B cell (primary cell): ENCODE measurements around the gene PREB. TPM values are rescaled to one million over a fixed set of nuclear protein-coding genes. Genes with fewer than 3 reads are reported as not detected.

Experiments
- ATAC-seq: fragments of 200-7000 bp; cut with Tn5 transposase; one replicate; pipeline ENCODE4 v1.10.0; 2021; ENCODE audit warnings: low read depth, mild to moderate bottlenecking, moderate number of reproducible peaks, moderate library complexity
- CTCF ChIA-PET: fragments of 350-600 bp; sonication (Branson Sonifier 250); formaldehyde crosslinking; loops from one replicate; lab custom pipeline; 2021; ENCODE audit warnings: antibody characterized with exemption, inconsistent platforms; lab: Charles Lee
- POLR2A ChIA-PET: fragments of 350-600 bp; sonication (Branson Sonifier 250); formaldehyde crosslinking; loops from one replicate; lab custom pipeline; 2021; ENCODE audit warnings: antibody characterized with exemption; lab: Charles Lee
- DNase-seq: peaks from one replicate; pipeline ENCODE4 v3.0.0; 2013
- H2AFZ ChIP-seq: 2 replicates; pipeline ENCODE4 v1.6.1; 2012; ENCODE audit warnings: mild to moderate bottlenecking, low read depth, low read length; ENCODE audit not compliant: insufficient read depth, poor library complexity, severe bottlenecking
- H3K27ac ChIP-seq, 2 donors: 1 replicate in 1 of 2; 2 replicates in 1 of 2; pipeline ENCODE4 v1.5.1; 2012 to 2013; ENCODE audit warnings: low read length in 2 of 2, mild to moderate bottlenecking in 2 of 2, moderate library complexity in 1 of 2
- H3K27me3 ChIP-seq, 4 experiments: fragments of 200-600 bp in 1 of 4; sonication (generic) in 1 of 4; replicated peaks in 1 of 4; 1 replicate in 2 of 4; 2 replicates in 2 of 4; pipeline versions ENCODE4 v1.6.1 to v1.7.0; 2013 to 2016; ENCODE audit warnings: low read length in 3 of 4, mild to moderate bottlenecking in 2 of 4, mixed read lengths in 1 of 4, moderate library complexity in 1 of 4; ENCODE audit not compliant: insufficient read depth in 4 of 4, control insufficient read depth in 3 of 4; ENCODE audit errors: control extremely low read depth in 1 of 4
- H3K36me3 ChIP-seq, 2 experiments: replicated peaks in 1 of 2; 1 replicate in 1 of 2; 2 replicates in 1 of 2; pipeline versions ENCODE4 v1.6.1 to v1.7.1; 2013; ENCODE audit warnings: low read length in 1 of 2; ENCODE audit not compliant: insufficient read depth in 2 of 2, control insufficient read depth in 1 of 2; ENCODE audit errors: control extremely low read depth in 1 of 2, extremely low read depth in 1 of 2
- H3K4me1 ChIP-seq, 2 donors: fragments of 200-600 bp in 1 of 2; sonication (generic) in 1 of 2; 1 replicate in 1 of 2; 2 replicates in 1 of 2; pipeline versions ENCODE4 v1.5.1 to v1.6.1; 2013 to 2017; ENCODE audit warnings: low read length in 2 of 2; ENCODE audit not compliant: control insufficient read depth in 2 of 2, insufficient read depth in 2 of 2
- H3K4me2 ChIP-seq: replicated peaks from 2 replicates; pipeline ENCODE3; 2012; ENCODE audit warnings: mild to moderate bottlenecking, low read depth, low read length; ENCODE audit not compliant: poor library complexity, severe bottlenecking
- H3K4me3 ChIP-seq, 5 experiments: fragments of 200-600 bp in 1 of 5; sonication (generic) in 1 of 5; 1 replicate in 3 of 5; 2 replicates in 2 of 5; pipeline versions ENCODE4 v1.5.1 to v1.7.0; 2011 to 2016; ENCODE audit warnings: low read length in 4 of 5, mild to moderate bottlenecking in 4 of 5, low read depth in 2 of 5, control low read depth in 1 of 5, moderate library complexity in 1 of 5; ENCODE audit not compliant: insufficient read depth in 1 of 5; ENCODE audit errors: control extremely low read depth in 1 of 5, extremely low read depth in 1 of 5
- H3K79me2 ChIP-seq: fragments of 200-600 bp; sonication (generic); one replicate; pipeline ENCODE4 v1.6.0; 2016; ENCODE audit warnings: low read length; ENCODE audit not compliant: control insufficient read depth, insufficient read depth
- H3K9ac ChIP-seq: fragments of 200-600 bp; sonication (generic); 2 replicates; pipeline ENCODE4 v1.6.1; 2017; ENCODE audit warnings: mild to moderate bottlenecking, low read length, moderate library complexity
- H3K9me3 ChIP-seq, 3 donors: one replicate each; pipeline versions ENCODE4 v1.6.1 to v1.7.1; 2013; ENCODE audit warnings: low read length in 2 of 3; ENCODE audit not compliant: control insufficient read depth in 2 of 3, insufficient read depth in 1 of 3; ENCODE audit errors: control extremely low read depth in 1 of 3
- H4K20me1 ChIP-seq: 2 replicates; pipeline ENCODE4 v1.6.0; 2012; ENCODE audit warnings: mild to moderate bottlenecking, low read length; ENCODE audit not compliant: insufficient read depth, control insufficient read depth, poor library complexity, severe bottlenecking
- H3K27ac Mint-ChIP-seq: one replicate; pipeline ENCODE4 v1.8.0; 2021; ENCODE audit warnings: mixed read lengths
- H3K27me3 Mint-ChIP-seq: one replicate; pipeline ENCODE4 v1.8.0; 2021; ENCODE audit warnings: mixed read lengths
- H3K4me1 Mint-ChIP-seq: one replicate; pipeline ENCODE4 v1.8.0; 2021; ENCODE audit warnings: mixed read lengths
- H3K4me3 Mint-ChIP-seq: one replicate; pipeline ENCODE4 v1.8.0; 2021; ENCODE audit warnings: mixed read lengths
- H3K9me3 Mint-ChIP-seq: one replicate; pipeline ENCODE4 v1.8.0; 2022; ENCODE audit warnings: mixed read lengths; ENCODE audit not compliant: insufficient read depth
- EZH2 ChIP-seq: IDR thresholded peaks from 2 replicates; pipeline ENCODE4 v1.6.1; 2012; ENCODE audit warnings: borderline replicate concordance, low read depth, mild to moderate bottlenecking, moderate library complexity, low read length; ENCODE audit not compliant: insufficient read depth, poor library complexity, severe bottlenecking
- WGBS: methylation state at CpG from one replicate; pipeline ENCODE4 v1.1.5; 2013; ENCODE audit warnings: missing lambda C conversion rate; ENCODE audit not compliant: insufficient coverage; 5-methylcytosine and 5-hydroxymethylcytosine counted together
- intact Hi-C: fragments of 100-400 bp; cut with micrococcal nuclease; formaldehyde crosslinking; loops from one replicate; pipeline ENCODE4 v1.10.0; 2022
- polyA plus RNA-seq: library from polyadenylated mRNA; depleted of rRNA; stranded (reverse); fragments of >200 nt; gene quantifications from 2 replicates; pipeline ENCODE4 v1.2.3, GENCODE V29; 2012
- total RNA-seq, 2 donors: library from RNA; stranded (reverse); fragments of 120-200 nt in 1 of 2; gene quantifications; 1 replicate in 1 of 2; 2 replicates in 1 of 2; pipeline versions ENCODE4 v1.2.3 to v1.2.4, GENCODE V29; 2013 to 2022
- TF ChIP-seq, protein P1 (sequence below): fragments of 200-600 bp; IDR thresholded peaks from one replicate; pipeline ENCODE4 v1.8.0; 2022; ENCODE audit warnings: antibody characterized with exemption, mild to moderate bottlenecking

The PREB gene
- total and polyA plus RNA-seq, 2 donors (not counting 1 experiment from before 2014, with no cell fraction given): 46.0 to 88.9 TPM

DNA sequence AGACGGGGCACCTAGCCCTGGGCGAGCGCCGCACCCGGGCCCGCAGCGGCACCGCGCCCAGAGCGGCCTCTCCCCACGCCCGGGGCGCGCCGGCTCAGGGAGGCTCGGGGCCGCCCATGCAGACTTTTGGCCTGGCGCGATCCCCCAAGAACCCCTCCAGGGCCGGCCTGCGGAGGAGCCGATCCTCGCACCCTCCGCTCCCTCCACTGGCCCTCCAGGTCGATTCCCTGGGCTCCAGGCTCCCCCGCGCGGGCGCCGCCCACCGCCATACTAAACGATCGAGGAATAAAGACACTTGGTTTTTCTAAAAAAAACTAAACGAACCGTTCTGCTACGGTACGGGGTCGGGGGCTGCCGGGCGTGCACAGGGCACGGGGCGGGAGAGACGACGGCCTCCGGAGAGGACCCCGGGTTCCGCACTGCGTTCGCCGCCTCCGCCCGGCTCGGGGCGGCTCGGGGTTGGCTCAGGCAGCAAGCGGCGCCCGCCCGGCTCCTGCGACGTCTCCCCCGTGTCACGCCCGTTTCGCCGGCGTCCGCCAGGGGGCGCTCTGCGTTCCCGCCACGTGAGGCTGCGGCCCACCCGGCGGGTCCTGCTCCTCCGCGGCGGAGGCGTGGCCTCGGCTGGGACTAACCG, 48.2 kb downstream of the PREB start:
- Histone ChIP-seq H4K20me1 (no peaks in the 10 kb centered on the region), H3K4me2 (peak overlapping the region; percentile 97), H3K36me3 (no peaks in the 10 kb centered on the region), H3K79me2 (peaks cover 4% of the 10 kb centered on the region), H3K4me3 (peak overlapping the region in 4 of 5 experiments; percentile 62 to 91 (median 71)), H3K9ac (peak overlapping the region; percentile 86), H3K9me3 (no peaks in the 10 kb centered on the region), H2AFZ (peak overlapping the region; percentile 97), H3K27me3 (no peaks in the 10 kb centered on the region), H3K4me1 (peaks cover 20 to 30% of the 10 kb centered on the region in 2 donors), H3K27ac (peak overlapping the region; percentile 68 to 81)
- Mint-ChIP-seq H3K27me3 (no peaks in the 10 kb centered on the region), H3K27ac (peak overlapping the region; percentile 90), H3K4me3 (peak overlapping the region; percentile 91), H3K9me3 (no peaks in the 10 kb centered on the region), H3K4me1 (peaks cover 24% of the 10 kb centered on the region)
- CTCF ChIA-PET: interaction anchor here (1.3 to 3.4 kb wide), 5 partner anchors 14 to 217 kb away, joined by 6 to 14 read pairs (median 8); partner anchors contain the start of gene OST4
- under 1% methylated on average over 81 of the region's 81 CpGs for WGBS
- DNase-seq: peak; percentile 97
- POLR2A ChIA-PET: interaction anchor here (0.5 to 1.0 kb wide), 3 partner anchors 15 to 285 kb away, joined by 3 read pairs; partner anchors contain the start of gene OST4
- TF ChIP-seq EZH2: no peak
- TF ChIP-seq, protein P1, sequence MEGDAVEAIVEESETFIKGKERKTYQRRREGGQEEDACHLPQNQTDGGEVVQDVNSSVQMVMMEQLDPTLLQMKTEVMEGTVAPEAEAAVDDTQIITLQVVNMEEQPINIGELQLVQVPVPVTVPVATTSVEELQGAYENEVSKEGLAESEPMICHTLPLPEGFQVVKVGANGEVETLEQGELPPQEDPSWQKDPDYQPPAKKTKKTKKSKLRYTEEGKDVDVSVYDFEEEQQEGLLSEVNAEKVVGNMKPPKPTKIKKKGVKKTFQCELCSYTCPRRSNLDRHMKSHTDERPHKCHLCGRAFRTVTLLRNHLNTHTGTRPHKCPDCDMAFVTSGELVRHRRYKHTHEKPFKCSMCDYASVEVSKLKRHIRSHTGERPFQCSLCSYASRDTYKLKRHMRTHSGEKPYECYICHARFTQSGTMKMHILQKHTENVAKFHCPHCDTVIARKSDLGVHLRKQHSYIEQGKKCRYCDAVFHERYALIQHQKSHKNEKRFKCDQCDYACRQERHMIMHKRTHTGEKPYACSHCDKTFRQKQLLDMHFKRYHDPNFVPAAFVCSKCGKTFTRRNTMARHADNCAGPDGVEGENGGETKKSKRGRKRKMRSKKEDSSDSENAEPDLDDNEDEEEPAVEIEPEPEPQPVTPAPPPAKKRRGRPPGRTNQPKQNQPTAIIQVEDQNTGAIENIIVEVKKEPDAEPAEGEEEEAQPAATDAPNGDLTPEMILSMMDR: peak; percentile 85
- intact Hi-C loops: loop anchor here (1.0 to 10.0 kb wide), 12 partner anchors 10 to 1789 kb away; partner anchors contain the start of genes ABHD1, AGBL5, ASXL2 and CAD
- ATAC-seq: peak; percentile 91

DNA sequence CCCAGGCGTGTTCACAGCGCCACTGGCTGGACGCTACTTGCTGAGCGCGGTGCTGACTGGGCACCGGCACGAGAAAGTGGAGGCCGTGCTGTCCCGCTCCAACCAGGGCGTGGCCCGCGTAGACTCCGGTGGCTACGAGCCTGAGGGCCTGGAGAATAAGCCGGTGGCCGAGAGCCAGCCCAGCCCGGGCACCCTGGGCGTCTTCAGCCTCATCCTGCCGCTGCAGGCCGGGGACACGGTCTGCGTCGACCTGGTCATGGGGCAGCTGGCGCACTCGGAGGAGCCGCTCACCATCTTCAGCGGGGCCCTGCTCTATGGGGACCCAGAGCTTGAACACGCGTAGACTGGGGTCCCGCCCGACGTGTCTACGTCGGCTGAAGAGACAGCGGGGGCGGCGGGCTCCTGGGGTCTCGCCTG, 48.8 kb downstream of the PREB start:
- peak overlapping the region; percentile 16 to 91 (median 66) for H3K4me3 ChIP-seq
- CTCF ChIA-PET: interaction anchor here (1.0 to 3.4 kb wide), 4 partner anchors 13 to 218 kb away, joined by 3 to 14 read pairs (median 8); partner anchors contain the start of gene OST4
- H3K27ac ChIP-seq: peak overlapping the region; percentile 68 to 81
- H3K4me1 Mint-ChIP-seq: peaks cover 28% of the 10 kb centered on the region
- H3K4me1 ChIP-seq: peaks cover 24 to 36% of the 10 kb centered on the region in 2 donors
- peak overlapping the region; percentile 50 for H3K27ac Mint-ChIP-seq
- H3K27me3 Mint-ChIP-seq: no peaks in the 10 kb centered on the region
- WGBS: 3% methylated on average over 38 of the region's 38 CpGs
- H3K9me3 ChIP-seq: no peaks in the 10 kb centered on the region
- POLR2A ChIA-PET: interaction anchor here (0.5 to 1.2 kb wide), 4 partner anchors 14 to 286 kb away, joined by 3 read pairs; partner anchors contain the start of genes AGBL5 and OST4
- peak overlapping the region; percentile 97 for H2AFZ ChIP-seq
- no peaks in the 10 kb centered on the region for H4K20me1 ChIP-seq
- DNase-seq: no peak
- no peak for ATAC-seq
- peak overlapping the region; percentile 97 for H3K4me2 ChIP-seq
- peak overlapping the region; percentile 91 for H3K4me3 Mint-ChIP-seq
- H3K79me2 ChIP-seq: peaks cover 4% of the 10 kb centered on the region
- no peaks in the 10 kb centered on the region for H3K27me3 ChIP-seq
- TF ChIP-seq EZH2: no peak
- TF ChIP-seq, protein P1: no peak
- H3K9me3 Mint-ChIP-seq: no peaks in the 10 kb centered on the region
- H3K36me3 ChIP-seq: no peaks in the 10 kb centered on the region
- H3K9ac ChIP-seq: peak overlapping the region; percentile 86
- intact Hi-C loops: loop anchor here (1.0 to 10.0 kb wide), 12 partner anchors 11 to 1789 kb away; partner anchors contain the start of genes ABHD1, AGBL5, ASXL2 and CAD
